Activated T-cell treated with anti-CD3 and anti-CD28 coated beads for 4 hours (primary cell): ENCODE data around the gene SLC22A13.
"Not testable (repeated sequence)": the region's sequence is repeated elsewhere in the genome, so short reads cannot be mapped to it uniquely, and the experiment has no call there.

Source experiments
- DNase-seq: peaks from one replicate; pipeline ENCODE4 v3.0.0-alpha.2; 2020

Gene SLC22A13

GRCh38 chr3:38265604-38266307 lies at the start of gene SLC22A13:
TSS of gene SLC22A13 (plus strand) at chr3:38265812. CDS start at chr3:38265861, 49 bp downstream.
- DNase-seq, result no peak

GRCh38 chr3:38219609-38220197 lies 45.9 kb upstream of the SLC22A13 start:
- no peak for DNase-seq

GRCh38 chr3:38221005-38221404 lies 44.6 kb upstream of the SLC22A13 start:
- no peak for DNase-seq

GRCh38 chr3:38222032-38222634 lies 43.5 kb upstream of the SLC22A13 start:
- DNase-seq, result no peak

GRCh38 chr3:38224357-38224756 lies 41.3 kb upstream of the SLC22A13 start:
- DNase-seq, result no peak

- no peak for DNase-seq
Measured at GRCh38 chr3:38226273-38226672, 39.3 kb upstream of the SLC22A13 start.

GRCh38 chr3:38227989-38228388 lies 37.6 kb upstream of the SLC22A13 start:
- no peak for DNase-seq

- no peak for DNase-seq
Measured at GRCh38 chr3:38229036-38229435, 36.6 kb upstream of the SLC22A13 start.

GRCh38 chr3:38232701-38233100 lies 32.9 kb upstream of the SLC22A13 start:
- no peak for DNase-seq

- DNase-seq, result no peak
Measured at GRCh38 chr3:38235466-38235865, 30.1 kb upstream of the SLC22A13 start.

GRCh38 chr3:38238416-38239008 lies 27.1 kb upstream of the SLC22A13 start:
- no peak for DNase-seq

GRCh38 chr3:38242812-38243211 lies 22.8 kb upstream of the SLC22A13 start:
- not testable (repeated sequence) for DNase-seq

- no peak for DNase-seq
Measured at GRCh38 chr3:38245930-38246329, 19.7 kb upstream of the SLC22A13 start.

GRCh38 chr3:38247366-38248035 lies 18.1 kb upstream of the SLC22A13 start:
- DNase-seq, result no peak

GRCh38 chr3:38250198-38250597 lies 15.4 kb upstream of the SLC22A13 start:
- DNase-seq, result no peak

GRCh38 chr3:38251197-38251596 lies 14.4 kb upstream of the SLC22A13 start:
- no peak for DNase-seq

- no peak for DNase-seq
Measured at GRCh38 chr3:38253704-38254103, 11.9 kb upstream of the SLC22A13 start.

- DNase-seq, result no peak
Measured at GRCh38 chr3:38254872-38255271, 10.7 kb upstream of the SLC22A13 start.

- DNase-seq, result no peak
Measured at GRCh38 chr3:38255627-38256026, 10.0 kb upstream of the SLC22A13 start.

- DNase-seq, result no peak
Measured at GRCh38 chr3:38257583-38257982, 8.0 kb upstream of the SLC22A13 start.

- DNase-seq, result no peak
Measured at GRCh38 chr3:38260474-38260873, 5.1 kb upstream of the SLC22A13 start.

- DNase-seq, result no peak
Measured at GRCh38 chr3:38264353-38264771, 1.2 kb upstream of the SLC22A13 start.

- no peak for DNase-seq
Measured at GRCh38 chr3:38264779-38265178, 833 bp upstream of the SLC22A13 start.
